HepG2 (cell line): Measurements from ENCODE around the gene RECQL5. TPM values are rescaled to one million over a fixed set of nuclear protein-coding genes. Genes with fewer than 3 reads are reported as not detected.

Experiments
- CHCHD3 ChIP-seq: sonication (generic); formaldehyde crosslinking; IDR thresholded peaks from 2 replicates; pipeline ENCODE4 v1.8.0; 2022; ENCODE audit warnings: mild to moderate bottlenecking, missing genetic modification reagents, moderate library complexity
- HINFP ChIP-seq: sonication (generic); formaldehyde crosslinking; IDR thresholded peaks from 2 replicates; pipeline ENCODE4 v1.4.0; 2020; ENCODE audit warnings: low read depth, mild to moderate bottlenecking, missing genetic modification reagents
- JUND ChIP-seq: sonication (generic); formaldehyde crosslinking; IDR thresholded peaks from 2 replicates; pipeline ENCODE4 v1.8.0; 2022; ENCODE audit warnings: mild to moderate bottlenecking, missing genetic modification reagents
- NFE2 ChIP-seq: sonication (generic); formaldehyde crosslinking; IDR thresholded peaks from 2 replicates; pipeline ENCODE4 v1.4.0; 2020; ENCODE audit warnings: missing genetic modification reagents
- NRL ChIP-seq: sonication (generic); formaldehyde crosslinking; IDR thresholded peaks from 2 replicates; pipeline ENCODE4 v1.5.0; 2020; ENCODE audit warnings: missing genetic modification reagents, mild to moderate bottlenecking, moderate library complexity, borderline replicate concordance
- PHF5A ChIP-seq: IDR thresholded peaks from one replicate; pipeline ENCODE4 v1.6.1; 2018; ENCODE audit warnings: low read depth, missing genetic modification reagents; ENCODE audit not compliant: unreplicated experiment
- RFX5 ChIP-seq: IDR thresholded peaks from 2 replicates; pipeline ENCODE4 v1.6.1; 2011; ENCODE audit warnings: low read depth, low read length, improper control_type of control experiment
- SALL2 ChIP-seq: sonication (generic); formaldehyde crosslinking; IDR thresholded peaks from 2 replicates; pipeline ENCODE4 v1.8.1; 2023; ENCODE audit warnings: mild to moderate bottlenecking, missing genetic modification reagents, inconsistent platforms
- ZFP1 ChIP-seq: IDR thresholded peaks from 2 replicates; pipeline ENCODE4 v1.6.1; 2016
- ZFP36L1 ChIP-seq: sonication (generic); formaldehyde crosslinking; IDR thresholded peaks from 2 replicates; pipeline ENCODE4 v1.8.0; 2022; ENCODE audit warnings: mild to moderate bottlenecking, missing genetic modification reagents, moderate library complexity
- ZFP91 ChIP-seq: sonication (generic); formaldehyde crosslinking; IDR thresholded peaks from 2 replicates; pipeline ENCODE4 v1.9.0; 2022; ENCODE audit warnings: missing genetic modification reagents, mild to moderate bottlenecking, borderline replicate concordance
- ZKSCAN1 ChIP-seq: fragments of 150-350 bp; IDR thresholded peaks from 2 replicates; pipeline ENCODE4 v1.6.1; 2014; ENCODE audit warnings: low read length
- ZNF777 ChIP-seq: sonication (generic); formaldehyde crosslinking; IDR thresholded peaks from 2 replicates; pipeline ENCODE4 v1.4.0; 2020; ENCODE audit warnings: missing genetic modification reagents
- polyA plus RNA-seq, 8 experiments: library from polyadenylated mRNA; depleted of rRNA in 3 of 8; stranded (reverse) in 7 of 8; unstranded in 1 of 8; fragments of >200 nt; fragmentation: Illumina TruSeq in 4 of 8; extraction: Trizol in 4 of 8; gene quantifications; 2 replicates each; pipeline versions ENCODE4 v1.2.1 to v1.2.3, GENCODE V29; 2011 to 2016; ENCODE audit warnings: low read depth in 4 of 8, missing spikeins in 1 of 8, mixed read lengths in 1 of 8; ENCODE audit not compliant: insufficient read depth in 1 of 8
- total RNA-seq, 5 experiments: library from RNA; depleted of rRNA; stranded (reverse); fragments of >200 nt; fragmentation: Illumina TruSeq; extraction: Trizol; gene quantifications; 2 replicates each; pipeline ENCODE4 v1.2.3, GENCODE V29; 2016; ENCODE audit warnings: low read depth in 1 of 5

RECQL5 gene
- total and polyA plus RNA-seq, 2 of the 13 experiments (the other 11 are each of a cell fraction or from before 2014, with no cell fraction given), result 27.7 to 32.0 TPM

GRCh38 chr17:75601057-75601987 lies 65.6 kb downstream of the RECQL5 start (continued):
- TF ChIP-seq HINFP (CRISPR knock-in tag) (0 out of 2 replicates have a peak, but pooled peaks have one; percentile 21), CHCHD3 (CRISPR knock-in tag) (no peak), SALL2 (CRISPR knock-in tag) (peak; percentile 70; the same call in 1 of the 2 replicates), ZNF777 (no peak), ZFP36L1 (CRISPR knock-in tag) (no peak), NRL (CRISPR knock-in tag) (peak; percentile 41; the same call in 1 of the 2 replicates), ZKSCAN1 (peak; percentile 70), PHF5A (no peak), ZFP91 (CRISPR knock-in tag) (peak; percentile 55; the same call in 1 of the 2 replicates), NFE2 (peak; percentile 38; the same call in 1 of the 2 replicates), RFX5 (no peak), ZFP1 (CRISPR knock-in tag) (no peak), JUND (CRISPR knock-in tag) (no peak)
